Heart left ventricle (tissue), 13 donors: ENCODE measurements around the gene RUNX2.

Experiments used
- POLR2A ChIP-seq, 2 donors: fragments of 450-650 bp; IDR thresholded peaks; one replicate each; pipeline ENCODE4 v1.6.1; 2017; ENCODE audit warnings: antibody characterized with exemption in 2 of 2, mild to moderate bottlenecking in 2 of 2, moderate library complexity in 2 of 2
- TF ChIP-seq, protein P1 (sequence below), 12 donors: fragments of 200-600 bp; sonication (generic) in 4 of 12; IDR thresholded peaks; one replicate each; pipeline versions ENCODE4 v1.5.0 to v1.8.0; 2018 to 2022; ENCODE audit warnings: antibody characterized with exemption in 12 of 12, mild to moderate bottlenecking in 5 of 12
- donor health status: ischemic (EF 13 %, LVEDD 7.1; RV severe dilation, severe dysfunction).
- donor health status: DM: no; HTN: yes; CAD: no.
- donor health status: DM: no; HTN: no; CAD: no.
- donor health status: ischemic (EF 25% LVEDD 6.9; RV normal size, moderate dysfunction).
- donor health status: ischemic (EF 25% LVEDD 5.7; RV mildly dilated, moderate dysfunction).
- donor health status: ischemic (EF 35%, LVEDD 5.7; RV mildly dilated, moderate dysfunction).
- donor health status: nonischemic (EF 11% LVEDD 7.7; RV severe dilation, severe dysfunction).
- donor health status: DM: yes; HTN: yes; CAD: no.
- donor health status: PGD.
- donor health status: ischemic (EF 29% LVEDD 5.4; RV normal size, mild dysfunction).
- donor health status: nonischemic (EF 23%, LVEDD 6.1; RV moderate dilation, normal function).

DNA sequence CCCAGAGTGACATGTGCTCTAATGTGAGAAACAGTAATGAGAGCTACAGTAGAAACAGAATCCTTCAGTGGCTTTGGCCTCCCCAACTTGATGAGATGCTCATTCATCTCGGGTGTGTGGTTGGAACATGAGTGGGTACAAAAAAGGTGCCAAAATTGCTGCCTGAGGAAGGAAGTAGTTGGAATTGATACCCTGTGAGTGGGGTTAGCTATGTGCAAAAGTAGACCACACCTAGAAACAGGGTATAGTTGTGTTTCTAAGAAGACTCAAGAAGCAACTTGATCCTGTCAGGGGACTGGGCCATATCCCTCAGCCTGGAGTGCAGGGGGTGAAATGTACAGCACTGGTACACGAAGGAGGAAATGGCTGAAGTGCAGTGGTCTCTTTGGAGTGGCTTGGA is 256.0 kb downstream of the RUNX2 start:
- TF ChIP-seq, protein P1, sequence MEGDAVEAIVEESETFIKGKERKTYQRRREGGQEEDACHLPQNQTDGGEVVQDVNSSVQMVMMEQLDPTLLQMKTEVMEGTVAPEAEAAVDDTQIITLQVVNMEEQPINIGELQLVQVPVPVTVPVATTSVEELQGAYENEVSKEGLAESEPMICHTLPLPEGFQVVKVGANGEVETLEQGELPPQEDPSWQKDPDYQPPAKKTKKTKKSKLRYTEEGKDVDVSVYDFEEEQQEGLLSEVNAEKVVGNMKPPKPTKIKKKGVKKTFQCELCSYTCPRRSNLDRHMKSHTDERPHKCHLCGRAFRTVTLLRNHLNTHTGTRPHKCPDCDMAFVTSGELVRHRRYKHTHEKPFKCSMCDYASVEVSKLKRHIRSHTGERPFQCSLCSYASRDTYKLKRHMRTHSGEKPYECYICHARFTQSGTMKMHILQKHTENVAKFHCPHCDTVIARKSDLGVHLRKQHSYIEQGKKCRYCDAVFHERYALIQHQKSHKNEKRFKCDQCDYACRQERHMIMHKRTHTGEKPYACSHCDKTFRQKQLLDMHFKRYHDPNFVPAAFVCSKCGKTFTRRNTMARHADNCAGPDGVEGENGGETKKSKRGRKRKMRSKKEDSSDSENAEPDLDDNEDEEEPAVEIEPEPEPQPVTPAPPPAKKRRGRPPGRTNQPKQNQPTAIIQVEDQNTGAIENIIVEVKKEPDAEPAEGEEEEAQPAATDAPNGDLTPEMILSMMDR (IDR thresholded peaks at IDR 0.05): no peak
- TF ChIP-seq POLR2A (IDR thresholded peaks at IDR 0.05): no peak
